GM20431 (cell line): ENCODE measurements around the gene APELA.
"Not testable (repeated sequence)": the region's sequence is repeated elsewhere in the genome, so short reads cannot be mapped to it uniquely, and the experiment has no call there.

Experiments used
- in situ Hi-C: fragments of 300-500 bp; cut with MseI, MboI; formaldehyde crosslinking; loops from one replicate; pipeline ENCODE4 v1.15.0; 2020; ENCODE audit warnings: low sequenced_read_pairs; ENCODE audit not compliant: unreplicated experiment

APELA gene

DNA sequence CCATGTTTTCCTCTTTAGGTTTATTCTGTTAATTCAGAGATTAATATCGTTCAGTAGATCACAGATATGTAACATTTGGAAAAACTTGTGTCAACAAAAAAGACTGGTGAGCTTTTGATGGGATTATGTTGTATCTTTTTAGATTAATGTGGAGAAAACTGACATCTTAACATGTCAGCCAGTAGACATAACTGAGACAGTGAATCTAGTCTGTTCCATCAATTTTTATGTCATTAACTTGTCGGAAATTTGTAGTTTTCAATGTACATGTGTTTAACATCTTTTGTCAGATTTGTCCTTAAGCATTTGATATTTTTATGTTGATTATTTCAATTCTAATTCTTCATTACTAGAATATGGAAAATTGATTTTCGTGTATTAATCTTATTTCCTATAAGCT is 42.0 kb downstream of the APELA start:
- in situ Hi-C loops, result loop anchor here (25.0 kb wide), 1 partner anchor 132 kb away; no protein-coding TSS in a partner anchor

DNA sequence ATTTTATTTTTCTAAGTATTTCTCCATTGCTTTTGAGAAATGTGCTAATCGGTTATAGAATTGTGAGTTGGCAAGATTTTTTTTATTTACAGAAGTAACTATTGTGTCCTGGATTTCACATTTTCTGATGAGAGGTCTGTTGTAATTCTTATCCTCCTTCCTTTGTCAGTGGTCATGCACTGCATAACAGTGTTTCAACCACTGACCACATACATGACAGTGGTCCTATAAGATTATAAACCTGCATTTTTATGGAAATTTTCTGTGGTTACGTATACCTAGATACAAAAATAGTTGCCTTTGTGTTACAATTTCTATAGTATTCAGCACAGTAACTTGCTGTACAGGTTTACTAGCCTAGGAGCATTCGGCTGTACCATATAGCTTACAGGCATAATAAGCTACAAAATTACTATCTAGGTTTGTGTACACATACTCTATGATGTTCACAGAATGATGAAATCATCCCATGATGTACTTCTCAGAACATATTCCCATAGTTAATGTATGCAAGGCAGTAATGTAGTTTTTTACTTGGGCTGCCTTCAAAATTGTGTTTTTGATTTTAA is 47.8 kb downstream of the APELA start:
- in situ Hi-C loops, result loop anchor here (25.0 kb wide), 1 partner anchor 137 kb away; no protein-coding TSS in a partner anchor

DNA sequence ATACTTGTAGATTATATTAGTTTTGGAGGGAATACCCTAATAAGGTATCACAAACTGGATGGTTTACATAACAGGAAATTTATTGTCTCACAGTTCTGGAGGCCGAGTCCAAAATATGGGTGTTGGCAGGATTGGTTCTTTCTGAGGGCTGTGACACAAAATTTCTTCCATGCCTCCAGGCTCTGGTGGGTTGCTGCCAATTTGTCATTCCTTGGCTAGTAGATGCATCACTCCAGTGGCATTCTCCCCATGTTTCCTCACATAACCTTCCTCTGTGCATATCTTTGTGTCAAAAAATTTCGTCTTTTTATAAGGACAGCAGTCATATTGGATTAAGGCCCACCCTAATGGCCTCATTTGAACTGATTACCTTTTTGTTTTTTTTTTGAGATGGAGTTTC is 49.3 kb downstream of the APELA start:
- in situ Hi-C loops, result no loop called here

DNA sequence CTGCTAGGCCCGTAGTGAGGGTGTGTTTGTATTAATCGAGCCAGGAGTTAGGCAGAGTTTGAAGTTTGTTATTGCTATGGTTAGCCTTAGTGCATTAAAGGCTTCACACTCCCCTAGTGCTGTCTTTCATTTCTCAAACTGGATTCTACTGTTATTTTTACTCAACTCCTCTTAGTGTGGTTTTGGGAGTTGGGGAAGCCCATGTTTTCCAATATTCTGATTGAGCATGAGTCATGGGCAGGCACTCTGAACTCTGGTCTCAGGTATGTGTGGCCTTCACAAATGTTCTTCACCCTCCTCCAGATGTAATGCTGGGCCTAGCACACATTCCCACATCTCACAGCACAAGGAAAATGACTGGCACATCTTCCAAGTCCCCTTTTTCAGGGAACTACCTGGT is 50.1 kb downstream of the APELA start:
- in situ Hi-C loops, result not testable (repeated sequence)

DNA sequence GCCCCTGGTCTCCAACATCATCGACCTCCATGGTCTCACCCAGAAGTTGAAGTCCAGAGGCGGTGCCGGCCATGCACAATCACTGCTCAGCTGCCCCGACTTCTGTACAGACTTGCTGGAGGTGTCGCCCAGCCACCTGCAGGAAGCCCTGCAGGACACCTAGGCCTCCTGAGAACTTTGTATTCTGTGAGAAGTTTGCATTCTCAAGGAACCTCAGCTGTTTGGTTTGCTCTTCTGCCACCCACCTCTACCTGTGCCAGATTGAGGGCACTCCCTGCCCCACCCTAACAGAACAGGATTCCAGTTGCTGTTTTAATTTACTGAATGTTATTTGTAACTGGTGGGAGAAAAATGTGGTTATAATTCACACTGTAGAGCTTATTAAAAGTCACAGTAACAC is 53.7 kb downstream of the APELA start:
- in situ Hi-C loops, result no loop called here

DNA sequence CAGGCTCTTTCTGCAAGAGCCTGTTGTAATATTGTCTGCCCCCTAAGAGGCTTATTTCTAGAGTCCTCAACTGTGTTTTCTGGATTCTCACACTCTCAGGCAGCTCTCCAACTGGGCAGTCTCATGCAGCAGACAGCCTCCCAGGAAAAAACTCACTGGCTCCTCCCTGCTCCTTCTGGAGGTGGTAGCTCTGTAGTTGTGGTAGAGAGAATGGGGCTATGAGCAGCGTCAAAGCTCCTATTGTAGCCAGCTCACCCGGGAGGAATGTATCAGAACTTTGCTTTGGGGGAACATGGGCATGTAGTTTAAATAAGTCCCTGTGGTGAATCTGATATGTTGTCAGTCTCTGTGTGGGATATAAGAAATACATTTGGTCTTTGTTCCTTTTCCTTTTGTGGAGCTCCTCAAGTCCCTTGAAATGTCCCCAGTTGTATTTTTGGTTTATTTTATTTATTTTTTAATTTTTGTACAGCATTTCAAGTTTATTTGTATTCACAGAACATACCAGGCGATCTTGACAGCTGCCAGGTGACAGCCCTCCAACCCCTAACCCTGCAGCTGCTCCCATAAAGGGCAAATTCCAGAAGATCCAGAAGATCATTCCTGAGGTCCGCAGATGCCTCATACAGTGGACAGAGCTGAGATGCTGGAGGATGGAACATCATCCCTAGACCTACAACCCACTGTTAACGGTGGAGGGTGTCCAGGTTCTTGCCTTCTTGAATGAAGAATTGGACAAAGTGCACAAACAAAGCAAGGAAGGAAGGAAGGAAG is 54.8 kb downstream of the APELA start:
- in situ Hi-C loops, result no loop called here

DNA sequence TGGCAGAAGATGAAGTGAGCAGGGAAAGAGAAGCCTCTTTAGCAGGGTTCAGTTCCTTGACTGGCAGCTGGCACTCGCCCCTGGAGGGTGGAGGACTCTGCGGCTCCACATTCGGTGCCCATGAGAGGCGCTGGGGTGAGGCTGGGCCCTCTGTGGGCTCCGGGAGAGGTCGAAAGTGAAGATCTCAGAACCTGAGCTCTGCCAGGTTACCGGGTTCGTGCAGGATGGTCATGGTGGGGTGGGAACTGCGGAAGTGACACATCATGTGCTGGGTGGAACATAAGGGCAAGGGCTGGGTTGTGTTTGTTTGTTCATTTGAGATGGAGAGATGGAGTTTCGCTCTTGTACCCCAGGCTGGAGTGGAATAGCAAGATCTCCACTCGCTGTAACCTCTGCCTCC is 56.3 kb downstream of the APELA start:
- in situ Hi-C loops, result no loop called here

DNA sequence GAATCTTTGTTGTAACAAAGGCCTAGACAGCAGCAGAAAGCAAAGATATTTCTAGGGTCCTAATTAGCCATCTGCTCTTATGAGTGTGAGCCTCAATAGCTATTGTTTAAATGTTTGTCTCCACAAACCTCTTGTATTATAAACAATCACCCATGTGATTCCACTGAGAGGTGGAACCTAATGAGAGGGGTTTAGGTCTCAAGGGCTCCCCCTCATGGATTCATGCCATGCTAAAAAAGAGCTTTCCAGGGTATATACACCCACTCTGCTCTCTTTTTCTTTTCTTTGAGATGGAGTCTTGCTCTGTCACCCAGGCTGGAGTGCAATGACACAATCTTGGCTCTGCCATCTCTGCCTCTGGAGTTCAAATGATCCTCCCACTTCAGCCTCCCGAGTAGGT is 58.4 kb downstream of the APELA start:
- in situ Hi-C loops, result no loop called here

DNA sequence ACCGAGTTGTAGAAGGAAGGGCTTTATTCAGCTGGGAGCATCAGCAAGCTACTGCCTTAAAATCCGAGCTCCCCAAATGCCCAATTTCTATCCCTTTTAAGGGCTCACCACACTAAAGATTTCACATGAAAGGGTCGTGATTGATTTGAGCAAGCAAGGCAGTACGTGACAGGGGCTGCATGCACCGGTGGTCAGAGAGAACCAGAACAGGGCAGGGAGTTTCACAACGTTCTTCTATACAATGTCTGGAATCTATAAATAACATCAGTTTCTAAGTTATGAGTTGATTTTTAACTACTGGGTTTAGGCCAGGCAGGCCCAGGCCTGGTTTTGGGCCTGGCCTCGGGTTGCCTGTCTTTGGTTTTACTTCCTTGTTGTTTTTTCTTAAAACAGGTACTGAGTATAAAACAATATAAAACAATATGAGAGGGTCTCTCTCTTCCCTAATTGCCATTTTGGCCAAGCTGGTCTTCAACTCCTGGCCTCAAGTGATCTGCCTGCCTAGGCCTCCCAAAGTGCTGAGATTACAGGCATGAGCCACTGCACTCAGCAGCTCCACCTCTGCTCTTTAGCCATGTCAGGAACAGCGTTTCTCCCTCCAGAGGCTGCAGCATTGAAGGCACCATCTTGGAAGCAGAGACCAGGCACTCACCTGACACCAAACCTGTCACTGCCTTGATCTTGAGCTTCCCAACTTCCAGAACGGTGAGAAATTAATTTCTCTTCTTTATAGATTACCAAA is 59.1 kb downstream of the APELA start:
- in situ Hi-C loops, result not testable (repeated sequence)

DNA sequence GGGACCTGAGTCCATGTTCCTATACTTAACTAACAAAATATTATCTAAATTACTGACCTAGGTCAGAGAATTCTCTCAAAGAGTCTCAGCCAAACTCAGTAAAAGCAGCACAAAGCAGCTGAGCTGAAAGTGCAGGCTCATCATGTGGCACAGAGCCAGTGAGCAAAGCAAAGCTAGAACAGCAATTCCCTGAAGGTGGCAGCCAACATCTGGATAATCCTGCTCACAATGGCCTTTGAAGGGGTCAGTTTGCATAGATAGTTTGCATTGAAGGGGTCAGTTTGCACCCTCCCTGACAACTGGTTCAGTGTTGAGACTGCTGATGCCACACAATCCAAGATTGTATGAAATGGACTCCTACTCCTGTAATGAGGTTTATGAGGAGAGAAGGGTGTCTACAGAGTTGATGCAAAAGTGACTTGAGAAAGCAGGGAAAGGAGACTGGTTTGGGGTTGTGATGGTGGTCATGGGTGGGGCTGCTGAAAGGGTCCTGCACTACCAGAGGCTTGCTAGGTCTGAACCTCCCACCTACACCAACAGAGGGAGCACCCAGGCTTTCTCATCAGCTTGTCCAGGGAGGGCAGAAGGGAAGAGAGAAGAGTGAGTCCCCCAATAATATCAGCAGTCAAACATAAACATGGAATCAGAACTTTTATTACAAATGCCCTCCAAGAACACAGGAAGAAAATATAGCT is 60.7 kb downstream of the APELA start:
- in situ Hi-C loops, result no loop called here

DNA sequence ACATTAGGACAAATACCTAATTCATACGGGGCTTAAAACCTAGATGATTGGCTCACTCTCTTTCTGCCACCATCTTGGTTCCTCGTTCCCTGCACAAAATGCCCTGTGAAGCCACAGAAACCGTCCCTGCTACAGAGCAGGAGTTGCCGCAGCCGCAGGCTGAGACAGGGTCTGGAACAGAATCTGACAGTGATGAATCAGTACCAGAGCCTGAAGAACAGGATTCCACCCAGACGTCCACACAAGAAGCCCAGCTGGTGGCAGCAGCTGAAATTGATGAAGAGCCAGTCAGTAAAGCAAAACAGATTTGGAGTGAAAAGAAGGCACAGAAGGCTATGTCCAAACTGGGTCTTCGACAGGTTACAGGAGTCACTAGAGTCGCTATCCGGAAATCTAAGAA is 66.2 kb downstream of the APELA start:
- in situ Hi-C loops, result no loop called here

DNA sequence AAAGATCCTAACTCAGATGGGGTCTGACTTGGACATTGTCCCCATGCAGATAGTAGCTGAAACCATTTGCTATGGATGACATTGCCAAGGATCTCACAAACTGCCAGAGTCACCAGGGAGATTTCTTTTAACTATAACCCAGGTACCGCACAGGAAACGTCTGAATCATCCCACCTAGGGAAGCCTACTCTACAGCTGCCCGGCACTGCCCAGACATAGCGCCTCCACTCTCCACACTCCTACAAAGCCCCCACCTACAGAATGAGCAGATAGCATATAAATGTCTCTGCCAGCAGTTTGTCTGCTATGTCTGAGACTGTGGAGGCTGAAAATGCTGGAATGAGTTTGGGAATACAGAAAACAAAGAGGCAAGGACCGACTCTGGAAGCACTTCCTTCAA is 68.2 kb downstream of the APELA start:
- in situ Hi-C loops, result no loop called here

DNA sequence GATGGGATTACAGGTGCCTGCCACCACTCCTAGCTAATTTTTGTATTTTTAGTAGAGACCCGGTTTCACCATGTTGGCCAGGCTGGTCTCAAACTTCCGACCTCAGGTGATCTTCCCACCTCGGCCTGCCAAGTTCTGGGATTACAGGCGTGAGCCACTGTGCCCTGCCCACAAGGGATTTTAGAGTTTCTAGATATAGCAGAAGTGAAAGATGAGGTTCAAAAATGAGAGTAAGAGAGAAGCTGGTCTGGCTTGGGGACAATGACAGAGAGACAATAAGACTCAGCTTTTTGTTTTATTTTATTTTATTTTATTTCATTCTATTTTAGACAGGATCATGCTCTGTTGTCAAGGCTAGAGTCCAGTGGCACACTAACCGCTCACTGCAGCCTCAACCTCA is 69.8 kb downstream of the APELA start:
- in situ Hi-C loops, result no loop called here
